GM12801 (cell line): ENCODE data around the gene RNF213.

Experiments
- TF ChIP-seq, protein P1 (sequence below): IDR thresholded peaks from one replicate; pipeline ENCODE4 v1.5.1; 2011; ENCODE audit warnings: control low read depth; ENCODE audit not compliant: insufficient read length; ENCODE audit errors: extremely low read depth

Gene RNF213

DNA sequence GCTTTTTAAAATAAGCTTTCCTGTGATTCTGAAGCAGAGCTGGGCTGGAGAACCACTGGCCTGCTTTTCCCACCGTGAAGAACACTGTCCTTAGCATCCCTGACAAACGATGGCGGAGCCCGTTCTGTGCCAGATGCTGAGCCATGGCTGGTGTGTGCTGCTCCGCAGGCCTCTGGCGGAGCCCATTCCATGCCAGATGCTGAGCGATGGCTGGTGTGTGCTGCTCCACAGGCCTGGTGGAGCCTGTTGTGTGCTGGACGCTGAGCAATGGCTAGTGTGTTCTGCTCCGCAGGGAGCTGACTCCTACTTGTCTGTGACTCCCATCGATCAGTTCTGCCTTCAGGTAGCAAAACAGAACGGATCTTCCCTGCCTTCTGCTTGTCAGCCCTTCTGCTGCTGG is 158.6 kb downstream of the RNF213 start:
- TF ChIP-seq, protein P1, sequence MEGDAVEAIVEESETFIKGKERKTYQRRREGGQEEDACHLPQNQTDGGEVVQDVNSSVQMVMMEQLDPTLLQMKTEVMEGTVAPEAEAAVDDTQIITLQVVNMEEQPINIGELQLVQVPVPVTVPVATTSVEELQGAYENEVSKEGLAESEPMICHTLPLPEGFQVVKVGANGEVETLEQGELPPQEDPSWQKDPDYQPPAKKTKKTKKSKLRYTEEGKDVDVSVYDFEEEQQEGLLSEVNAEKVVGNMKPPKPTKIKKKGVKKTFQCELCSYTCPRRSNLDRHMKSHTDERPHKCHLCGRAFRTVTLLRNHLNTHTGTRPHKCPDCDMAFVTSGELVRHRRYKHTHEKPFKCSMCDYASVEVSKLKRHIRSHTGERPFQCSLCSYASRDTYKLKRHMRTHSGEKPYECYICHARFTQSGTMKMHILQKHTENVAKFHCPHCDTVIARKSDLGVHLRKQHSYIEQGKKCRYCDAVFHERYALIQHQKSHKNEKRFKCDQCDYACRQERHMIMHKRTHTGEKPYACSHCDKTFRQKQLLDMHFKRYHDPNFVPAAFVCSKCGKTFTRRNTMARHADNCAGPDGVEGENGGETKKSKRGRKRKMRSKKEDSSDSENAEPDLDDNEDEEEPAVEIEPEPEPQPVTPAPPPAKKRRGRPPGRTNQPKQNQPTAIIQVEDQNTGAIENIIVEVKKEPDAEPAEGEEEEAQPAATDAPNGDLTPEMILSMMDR: no peak

DNA sequence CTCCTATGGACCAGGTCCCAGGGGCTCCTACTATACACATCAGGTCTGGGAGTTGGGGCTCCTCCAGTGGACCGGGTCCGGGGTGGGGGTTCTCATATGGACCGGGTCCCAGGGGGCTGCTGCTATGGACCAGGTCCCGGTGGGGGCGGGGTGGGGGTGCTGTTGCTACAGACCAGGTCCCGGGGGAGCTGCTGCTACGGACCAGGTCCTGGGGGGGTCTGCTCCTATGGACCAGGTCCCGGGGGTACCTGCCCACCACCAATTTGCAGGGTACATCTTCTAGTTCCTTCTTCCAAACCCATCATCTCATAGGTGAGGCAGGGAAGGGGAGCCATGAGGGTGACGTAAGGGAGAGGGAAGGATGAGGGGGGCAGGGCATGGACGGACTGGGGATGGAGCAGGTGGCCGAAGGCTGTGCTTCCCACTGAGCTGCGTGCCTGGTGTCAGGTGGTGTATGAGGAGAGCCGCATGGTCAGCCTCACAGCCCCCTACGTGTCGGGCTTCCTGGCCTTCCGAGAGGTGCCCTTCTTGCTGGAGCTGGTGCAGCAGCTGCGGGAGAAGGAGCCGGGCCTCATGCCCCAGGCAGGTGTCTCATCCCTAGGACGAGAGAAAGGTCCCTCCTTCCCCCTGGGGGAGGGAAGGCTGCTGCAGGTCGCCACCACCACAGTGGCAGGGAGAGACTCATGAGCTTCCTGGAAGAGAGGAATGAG is 160.9 kb downstream of the RNF213 start:
- TF ChIP-seq, protein P1: no peak

DNA sequence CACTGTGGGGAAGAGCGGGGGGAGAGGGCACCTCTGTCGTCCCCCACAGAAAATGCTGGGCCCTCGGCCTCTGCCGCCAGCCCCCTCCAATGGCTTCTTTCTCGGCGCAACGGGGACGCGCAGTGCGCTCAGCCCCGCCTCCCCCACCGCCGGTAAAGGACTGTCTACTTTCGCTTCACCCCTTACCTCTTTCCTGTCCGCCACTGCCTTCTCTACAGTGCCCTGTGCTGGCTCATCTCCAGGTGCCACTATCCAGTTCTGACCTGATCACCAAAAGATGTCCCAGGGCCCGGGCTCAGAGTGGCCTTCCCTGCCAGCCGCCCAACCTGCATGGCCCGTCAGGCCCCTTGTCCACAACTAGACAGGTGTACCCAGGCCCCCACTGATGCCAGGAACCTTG is 161.6 kb downstream of the RNF213 start:
- TF ChIP-seq, protein P1: no peak

DNA sequence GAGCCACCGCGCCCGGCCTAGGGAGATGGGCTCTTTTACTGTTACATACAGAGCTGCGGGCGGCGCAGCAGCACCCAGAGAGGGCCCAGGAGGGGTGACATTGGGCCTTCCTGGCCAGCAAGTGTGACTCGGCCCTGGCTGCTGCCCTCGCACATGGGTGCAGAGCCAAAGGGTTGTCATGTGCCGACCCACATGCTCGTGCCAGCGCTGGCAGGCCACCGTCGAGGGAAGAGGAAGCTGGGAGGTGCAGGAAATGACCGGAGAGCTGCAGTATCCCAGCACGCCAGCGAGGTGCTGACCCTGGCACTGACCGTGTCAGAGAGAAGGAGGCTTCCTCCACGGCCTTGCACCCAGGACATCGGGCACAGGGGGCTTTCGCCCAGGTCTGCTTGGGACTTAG is 162.3 kb downstream of the RNF213 start:
- TF ChIP-seq, protein P1: no peak

DNA sequence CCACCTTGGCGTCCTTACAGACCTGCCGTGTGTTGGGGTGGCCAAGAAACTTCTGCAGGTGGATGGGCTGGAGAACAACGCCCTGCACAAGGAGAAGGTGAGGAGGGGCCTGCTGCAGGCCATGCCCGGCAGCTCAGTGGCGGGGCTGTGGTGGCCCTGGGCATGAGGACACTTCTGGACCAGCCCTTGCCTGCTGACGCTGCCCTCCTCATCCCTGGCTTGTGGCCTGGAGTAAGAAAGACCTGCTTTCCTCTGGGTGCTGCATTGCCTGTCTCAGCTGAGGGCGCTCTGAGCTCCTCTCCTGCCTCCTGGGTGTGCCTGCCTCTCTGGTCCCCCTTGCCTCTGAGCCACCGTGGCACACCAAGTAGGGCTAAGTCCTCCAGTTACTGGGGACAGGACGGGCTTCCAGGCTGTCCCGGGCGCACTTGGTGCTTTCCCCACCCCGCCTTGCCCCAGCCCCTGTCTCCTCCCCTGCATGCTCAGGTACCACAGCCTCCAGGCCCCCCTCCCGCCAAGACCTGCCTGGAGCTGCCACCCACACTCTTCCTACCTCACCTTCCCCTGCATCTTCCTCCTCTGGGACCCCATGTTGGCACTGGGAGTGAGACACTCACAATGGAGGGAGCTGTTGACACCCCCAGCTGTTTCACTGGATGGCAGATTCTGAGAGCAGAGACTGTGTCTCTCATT is 163.0 kb downstream of the RNF213 start:
- TF ChIP-seq, protein P1: no peak

DNA sequence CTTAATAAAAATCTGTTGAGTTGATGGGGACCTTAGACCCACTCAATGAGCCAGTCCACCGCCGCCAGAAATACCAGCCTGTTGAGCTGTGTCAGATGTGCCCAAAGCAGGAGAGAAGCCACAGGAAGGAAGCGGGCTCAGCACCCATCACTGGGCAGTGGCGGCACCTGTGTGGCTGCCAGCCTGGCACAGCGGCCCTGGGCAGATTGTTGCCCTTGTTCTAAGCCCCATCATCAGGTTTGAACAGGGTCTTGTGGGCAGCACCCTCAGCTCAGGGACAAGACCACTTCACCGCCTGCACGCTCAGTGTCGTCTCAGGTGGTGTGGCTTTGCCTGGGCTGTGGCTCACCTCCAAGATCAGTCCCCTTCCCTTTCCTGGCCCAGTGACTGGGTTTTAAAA is 163.6 kb downstream of the RNF213 start:
- TF ChIP-seq, protein P1: no peak

DNA sequence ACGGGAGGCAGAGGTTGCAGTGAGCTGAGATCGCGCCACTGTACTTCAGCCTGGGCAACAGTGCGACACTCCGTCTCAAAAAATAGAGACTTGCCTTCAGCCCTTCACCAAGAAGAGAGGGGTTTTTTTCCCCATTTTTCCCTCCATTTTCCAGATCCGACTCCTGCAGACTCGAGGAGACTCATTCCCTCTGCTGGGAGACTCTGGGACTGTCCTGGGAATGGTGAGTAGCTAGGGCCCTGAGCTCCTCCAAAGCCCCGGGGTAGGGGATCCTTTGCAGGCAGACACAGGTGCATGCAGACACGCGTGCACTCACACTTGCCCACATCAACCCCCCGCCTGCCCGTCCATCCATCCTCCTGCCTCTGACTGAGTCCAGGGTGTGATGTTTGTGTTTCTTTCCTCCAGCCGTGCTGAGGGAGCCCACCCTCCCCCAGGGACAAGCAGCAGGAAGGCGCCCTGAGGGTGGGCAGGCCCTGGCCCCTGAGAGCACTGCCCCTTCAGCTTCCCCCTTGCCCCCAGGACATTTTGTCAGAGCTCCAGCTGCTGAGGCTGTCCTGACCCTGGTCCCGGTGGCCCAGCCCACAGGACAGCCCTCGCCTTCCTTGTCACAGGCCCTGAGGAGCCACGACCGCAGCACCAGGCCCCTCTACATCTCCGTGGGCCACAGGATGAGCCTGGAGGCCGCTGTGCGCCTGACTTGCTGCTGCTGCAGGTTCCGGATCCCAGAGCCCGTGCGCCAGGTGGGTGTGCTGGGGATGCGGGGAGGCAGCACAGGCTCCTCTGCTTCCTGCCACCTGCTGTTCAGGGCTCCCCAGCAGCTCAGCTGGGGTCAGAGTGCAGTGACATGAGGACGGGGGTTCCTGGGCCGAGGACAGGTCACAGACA is 164.5 kb downstream of the RNF213 start:
- TF ChIP-seq, protein P1: no peak
